HG03521 (cell line): ENCODE measurements around the gene GRK5.
"Not testable (repeated sequence)": the region's sequence is repeated elsewhere in the genome, so short reads cannot be mapped to it uniquely, and the experiment has no call there.

Experiments used
- ATAC-seq: cut with Tn5 transposase; IDR thresholded peaks from one replicate; pipeline ENCODE4 v1.9.1; 2021; ENCODE audit warnings: mild to moderate bottlenecking, moderate library complexity; ENCODE audit not compliant: unreplicated experiment

GRK5 gene

DNA sequence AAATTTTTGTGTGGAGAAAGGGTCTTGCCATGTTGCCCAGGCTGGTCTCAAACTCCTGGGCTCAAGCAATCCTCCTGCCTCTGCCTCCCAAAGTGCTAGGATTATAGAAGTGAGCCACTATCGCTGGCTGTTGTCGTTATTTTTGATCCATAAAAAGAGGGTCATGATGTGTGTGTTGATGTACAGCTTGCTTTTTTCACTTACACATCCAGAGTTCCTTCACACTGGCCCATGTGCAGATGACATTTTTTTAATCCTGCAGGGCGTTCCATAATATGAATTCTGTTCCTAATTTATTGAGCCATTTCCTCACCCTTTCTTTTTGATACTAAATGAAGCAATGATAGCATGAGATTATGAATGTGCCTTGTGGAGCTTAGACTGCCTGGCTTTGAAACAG, 40.8 kb downstream of the GRK5 start:
- ATAC-seq: no peak

DNA sequence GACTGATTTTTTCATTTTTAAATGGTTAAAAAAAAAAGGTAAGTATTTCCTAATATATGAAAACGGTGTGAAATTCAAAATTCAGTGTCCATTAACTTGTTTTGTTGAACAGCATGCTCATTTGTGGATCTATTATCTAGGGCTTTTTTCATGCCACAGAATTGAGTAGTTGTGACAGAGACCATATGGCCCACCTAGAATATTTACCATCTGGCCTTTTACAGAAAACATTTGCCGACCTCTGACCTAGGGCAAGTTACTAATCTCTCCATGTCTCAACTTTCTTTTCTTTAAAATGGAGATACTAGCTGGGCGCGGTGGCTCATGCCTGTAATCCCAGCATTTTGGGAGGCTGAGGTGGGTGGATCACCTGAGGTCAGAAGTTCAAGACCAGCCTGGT, 41.3 kb downstream of the GRK5 start:
- ATAC-seq: no peak

DNA sequence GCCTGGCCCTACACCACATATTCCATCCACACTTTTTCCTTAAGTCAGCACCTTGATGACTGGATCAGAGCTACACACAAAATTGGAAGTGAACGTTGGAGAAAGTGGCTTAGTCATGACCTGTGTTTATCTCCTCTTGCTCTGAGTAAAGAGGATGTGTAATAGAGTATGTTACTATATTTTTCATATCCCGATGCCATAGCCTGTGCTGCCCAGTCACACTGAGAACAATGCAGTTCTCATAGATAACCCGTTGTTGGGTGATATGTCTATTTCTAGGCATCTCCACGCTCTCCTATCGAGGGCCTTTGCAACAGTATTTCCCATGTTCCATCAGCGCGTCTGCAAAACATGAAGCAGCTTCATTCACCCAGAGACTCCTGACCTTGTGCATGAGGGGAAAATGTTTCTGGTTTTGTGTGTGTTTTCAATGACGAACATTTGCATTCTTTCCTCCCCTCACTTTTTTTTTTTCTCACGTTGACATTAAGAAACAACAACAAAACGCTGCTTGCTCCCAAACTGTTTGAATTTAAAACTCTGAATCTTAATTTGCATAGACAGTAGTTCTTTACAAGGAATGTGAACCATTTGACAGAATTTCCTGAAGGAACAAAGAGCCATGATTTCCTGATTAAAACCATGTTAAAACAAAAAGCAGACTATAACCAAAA, 43.4 kb downstream of the GRK5 start:
- ATAC-seq: no peak

DNA sequence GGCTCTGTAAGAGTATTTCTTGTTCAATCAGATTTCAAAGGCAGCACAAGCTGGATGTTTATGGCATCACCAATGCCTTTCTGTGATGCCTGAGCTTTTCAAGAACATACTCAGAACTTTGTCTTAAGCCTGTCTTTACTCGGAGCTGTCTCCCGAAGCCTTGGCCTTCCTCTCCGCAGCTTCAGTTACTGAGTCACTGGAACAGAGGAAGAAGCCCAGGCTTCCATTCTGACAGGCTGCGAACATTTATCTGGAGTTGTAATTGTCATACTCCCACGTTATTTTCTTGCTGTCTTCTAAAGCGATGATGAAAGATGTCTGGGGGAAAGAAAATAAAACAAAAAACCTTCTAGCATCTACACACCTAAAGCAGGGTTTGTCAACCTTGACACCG, 43.9 kb downstream of the GRK5 start:
- ATAC-seq: no peak

DNA sequence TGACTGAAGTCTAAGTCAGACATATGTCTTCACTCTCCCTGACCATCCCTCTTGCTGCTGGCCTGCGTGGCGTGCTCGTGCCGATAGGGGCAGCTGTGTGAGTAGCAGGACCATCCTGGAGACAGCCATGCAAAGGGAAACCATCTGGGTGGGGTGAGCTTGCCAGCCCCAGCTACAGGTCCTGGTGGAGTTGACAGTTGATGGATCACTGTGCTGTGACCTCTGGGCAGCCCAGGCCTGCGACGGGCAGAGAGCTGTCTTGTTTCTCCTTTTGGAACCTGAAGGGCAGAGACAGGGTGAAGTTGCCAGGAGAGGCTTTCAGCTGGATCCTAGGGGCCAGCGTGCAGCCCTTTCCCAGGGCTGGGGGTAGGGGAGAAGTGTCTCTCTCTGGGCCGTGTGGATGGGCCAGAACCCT, 44.7 kb downstream of the GRK5 start:
- ATAC-seq: no peak

DNA sequence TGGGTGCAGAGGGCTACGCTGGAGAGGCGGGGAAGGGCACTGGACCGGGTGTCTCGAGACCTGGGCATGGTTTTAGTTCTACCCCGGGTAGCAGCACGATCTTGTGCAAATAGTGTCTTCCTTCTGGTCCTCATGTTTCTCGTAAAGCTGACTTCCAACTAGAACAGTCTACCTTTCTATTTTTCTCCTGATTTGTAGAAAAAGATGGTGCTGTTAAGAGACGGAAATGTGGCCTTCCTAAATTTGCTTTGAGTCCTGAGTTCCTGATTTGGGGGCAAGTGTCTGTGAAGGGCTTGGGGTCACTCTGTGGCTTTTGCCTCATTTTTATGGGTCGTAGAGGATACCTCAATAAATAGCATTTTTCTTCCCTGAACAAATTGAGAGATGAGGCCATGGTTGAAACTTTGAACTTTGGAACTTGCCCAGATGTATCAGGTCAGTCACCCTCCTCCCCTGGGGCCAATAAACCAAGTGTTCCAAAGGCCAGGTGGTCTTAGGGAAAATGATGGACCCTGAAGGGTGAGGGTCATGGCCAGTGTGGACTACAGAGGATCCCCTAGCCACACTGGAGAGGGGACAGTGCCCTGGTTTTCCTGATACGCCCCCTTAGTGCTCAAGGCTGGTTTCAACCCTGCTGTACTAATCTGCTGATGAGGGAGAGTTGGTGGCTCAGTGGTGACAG, 45.2 kb downstream of the GRK5 start:
- ATAC-seq: no peak

DNA sequence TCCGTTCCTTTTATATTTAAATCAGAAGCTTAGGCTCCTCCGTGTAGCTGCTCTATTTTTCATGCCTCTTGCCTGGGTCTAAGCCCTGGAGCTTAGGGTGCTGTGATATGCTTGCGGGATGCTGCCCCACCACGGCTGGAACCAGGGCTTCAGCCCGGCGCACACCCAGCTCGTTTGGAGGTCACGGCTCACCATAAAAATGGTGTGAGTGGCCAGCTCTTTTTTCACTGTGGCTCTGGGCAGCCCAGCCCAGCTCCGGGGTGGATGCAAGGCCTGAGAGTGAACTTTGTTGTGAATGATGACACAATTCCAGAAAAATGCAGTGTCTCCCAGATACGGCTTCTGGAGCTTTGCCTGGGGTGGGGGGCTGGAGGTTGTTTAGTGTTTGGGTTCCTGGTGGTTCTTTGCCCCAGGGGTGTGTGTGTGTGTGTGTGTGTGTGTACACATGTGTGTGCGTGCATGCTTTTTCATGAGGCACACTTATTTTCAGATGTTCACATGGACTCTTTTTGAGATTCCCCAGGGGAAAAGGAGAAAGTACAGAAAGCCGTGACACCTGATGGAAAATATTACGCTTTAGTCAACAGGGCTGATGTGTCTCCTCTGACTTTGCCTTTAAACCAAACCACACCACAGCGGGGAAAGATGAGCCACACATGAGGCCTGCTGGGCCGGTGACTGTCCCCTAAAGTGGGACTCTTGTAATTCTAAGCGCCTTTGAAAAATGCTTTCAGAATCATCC, 46.2 kb downstream of the GRK5 start:
- no peak for ATAC-seq

DNA sequence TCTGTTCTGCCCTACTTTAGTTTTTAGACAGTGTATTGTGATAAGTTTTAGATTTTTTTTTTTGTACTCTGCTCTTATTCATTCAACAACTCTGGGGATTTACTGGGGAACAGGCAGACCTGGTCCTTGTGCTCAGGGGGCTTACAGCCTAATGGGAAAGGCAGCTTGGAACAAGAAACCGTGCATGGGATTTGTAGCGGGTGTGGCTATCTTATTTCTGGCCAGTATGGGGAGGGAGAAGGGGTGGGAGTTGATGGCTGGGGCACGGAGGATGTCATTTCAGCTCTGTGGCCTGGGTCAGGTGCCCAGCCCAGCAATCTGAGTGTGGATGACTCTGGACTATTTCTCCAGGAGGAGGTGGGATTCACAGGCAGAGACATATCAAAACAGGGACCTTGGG, 47.0 kb downstream of the GRK5 start:
- no peak for ATAC-seq

DNA sequence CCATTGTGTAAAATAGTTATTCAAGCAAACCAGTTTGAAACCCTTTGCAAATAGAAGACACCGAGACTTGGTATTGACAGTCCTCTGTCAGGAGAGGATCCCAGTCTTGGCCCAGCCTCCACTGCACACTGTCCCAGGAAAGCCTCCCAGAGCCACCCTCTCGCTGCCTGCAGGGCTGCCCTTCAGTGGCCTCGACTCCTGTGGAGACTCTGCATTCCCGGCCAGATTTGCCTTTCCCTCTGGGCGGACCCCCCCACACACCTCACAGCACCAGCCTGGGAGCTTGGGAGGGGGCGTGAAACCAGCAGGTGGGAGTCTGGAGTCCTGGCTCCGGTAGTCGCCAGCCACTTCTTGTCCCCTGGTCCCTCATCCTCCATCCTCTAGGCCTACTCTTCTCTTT, 48.7 kb downstream of the GRK5 start:
- no peak for ATAC-seq

DNA sequence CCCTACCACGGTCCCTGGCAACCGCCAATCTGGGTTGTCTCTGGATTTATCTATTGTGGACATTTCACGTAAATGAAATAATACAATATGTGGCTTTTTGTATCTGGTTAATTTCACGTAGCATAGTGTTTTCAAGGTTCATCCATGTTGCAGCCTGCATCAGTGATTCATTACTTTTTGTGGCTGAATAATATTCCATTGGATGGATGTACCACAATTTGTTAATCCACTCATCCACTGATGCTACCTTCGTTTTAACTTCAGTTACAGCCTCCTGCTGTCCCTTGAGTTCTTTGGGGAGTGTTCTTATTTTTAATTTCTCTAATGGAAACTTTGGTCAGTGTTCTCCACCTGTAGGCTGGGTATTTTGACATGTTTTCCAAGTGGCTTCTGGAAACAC, 49.5 kb downstream of the GRK5 start:
- ATAC-seq: no peak

DNA sequence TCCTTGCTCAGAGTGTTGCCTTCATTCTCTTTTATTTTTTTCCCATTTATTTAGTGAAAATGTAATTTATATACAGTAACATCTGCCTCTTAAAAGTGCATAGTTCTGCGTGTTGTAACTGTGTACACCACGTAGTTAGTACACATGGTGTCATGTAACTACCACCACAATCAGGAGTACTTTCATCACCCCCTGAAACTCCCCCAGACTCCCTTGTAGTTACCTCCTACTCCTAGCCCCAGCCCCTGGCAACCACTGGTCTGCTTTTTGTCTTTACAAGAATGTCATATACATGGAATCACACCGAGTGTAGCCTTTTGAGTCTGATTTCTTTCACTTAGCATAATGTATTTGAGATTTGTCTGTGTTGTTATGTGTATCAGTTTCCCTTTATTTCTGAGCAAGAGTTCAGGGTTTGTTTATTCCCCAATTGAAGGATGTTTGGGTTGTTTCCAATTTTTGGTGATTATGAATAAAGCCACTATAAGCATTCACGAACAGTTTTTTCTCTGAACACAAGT, 50.6 kb downstream of the GRK5 start:
- ATAC-seq: no peak

DNA sequence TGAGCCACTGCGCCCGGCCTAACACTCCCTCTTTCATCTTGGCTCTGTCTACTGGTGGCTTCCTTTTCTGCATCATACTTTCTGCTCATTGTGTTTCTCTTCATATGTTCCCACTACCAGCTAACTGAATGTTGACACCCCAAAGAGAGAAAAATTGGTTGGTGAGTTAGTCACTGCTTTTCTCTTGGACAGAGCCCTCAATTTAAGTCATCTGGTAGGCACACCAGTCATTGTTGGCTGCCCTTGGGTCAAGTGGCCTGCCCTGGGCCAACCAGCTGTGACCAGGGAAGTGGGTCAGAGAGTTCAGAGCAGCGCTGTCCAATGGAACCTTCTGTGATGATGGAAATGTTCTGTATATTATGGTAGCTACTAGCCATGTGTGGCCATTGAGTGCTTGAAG, 52.0 kb downstream of the GRK5 start:
- ATAC-seq: no peak

DNA sequence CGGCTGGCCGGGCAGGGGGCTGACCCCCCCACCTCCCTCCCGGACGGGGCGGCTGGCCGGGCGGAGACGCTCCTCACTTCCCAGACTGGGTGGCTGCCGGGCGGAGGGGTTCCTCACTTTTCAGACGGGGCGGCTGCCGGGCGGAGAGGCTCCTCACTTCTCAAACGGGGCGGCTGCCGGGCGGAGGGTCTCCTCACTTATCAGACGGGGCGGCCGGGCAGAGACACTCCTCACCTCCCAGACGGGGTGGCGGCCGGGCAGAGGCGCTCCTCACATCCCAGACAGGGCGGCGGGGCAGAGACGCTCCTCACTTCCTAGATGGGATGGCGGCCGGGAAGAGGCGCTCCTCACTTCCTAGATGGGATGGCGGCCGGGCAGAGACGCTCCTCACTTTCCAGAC, 53.6 kb downstream of the GRK5 start:
- not testable (repeated sequence) for ATAC-seq

DNA sequence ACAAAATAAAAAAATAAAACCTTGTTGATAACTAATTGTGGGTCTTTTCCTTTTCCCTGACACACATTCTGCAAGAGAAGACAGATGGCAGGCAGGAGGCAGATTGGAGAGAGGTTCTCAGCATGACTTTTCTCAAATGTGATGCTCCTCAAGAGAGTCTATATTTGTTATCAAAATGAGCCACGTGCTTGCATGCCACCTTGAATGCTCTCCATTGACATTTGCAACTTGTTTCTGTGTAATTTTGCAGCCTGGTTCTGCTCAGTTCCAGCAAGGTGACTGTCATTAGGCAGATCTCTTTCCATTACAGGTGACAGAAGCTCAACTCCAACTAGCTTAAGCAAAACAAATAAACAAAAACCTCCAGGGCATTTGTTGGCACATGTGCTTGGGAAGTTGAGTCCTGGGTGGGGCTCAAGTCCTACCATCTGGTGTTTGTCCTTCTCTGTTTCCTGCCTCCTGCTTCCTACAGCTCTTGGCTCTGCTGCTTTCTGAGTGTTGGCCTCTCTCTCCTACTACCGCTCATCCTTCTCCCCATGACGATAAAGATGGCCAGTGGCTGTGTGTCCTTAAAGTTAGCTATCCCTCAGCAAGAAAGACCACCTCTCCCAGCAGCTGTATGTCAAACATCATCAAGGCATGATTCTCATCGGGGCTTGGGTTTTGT, 56.7 kb downstream of the GRK5 start:
- ATAC-seq: no peak

DNA sequence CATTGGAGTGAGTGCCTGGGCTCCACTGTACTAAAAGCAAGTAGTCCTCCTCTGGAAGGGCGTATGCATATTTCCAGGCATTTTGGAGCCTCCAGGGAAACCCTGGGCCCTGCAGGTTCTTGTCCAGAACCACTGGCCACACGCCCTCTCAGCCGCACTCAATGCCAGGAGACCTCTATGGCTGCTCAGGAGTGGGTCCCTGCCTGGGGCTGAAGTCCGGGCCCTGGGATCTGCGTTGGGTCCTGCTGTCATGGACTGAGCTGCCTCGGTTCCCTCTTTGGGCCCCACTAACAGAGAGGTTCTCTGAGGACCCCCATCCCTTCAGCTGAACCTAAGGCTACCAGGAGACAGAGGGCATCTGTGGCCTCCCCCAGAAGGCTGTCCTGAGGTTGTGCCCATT, 58.3 kb downstream of the GRK5 start:
- no peak for ATAC-seq

DNA sequence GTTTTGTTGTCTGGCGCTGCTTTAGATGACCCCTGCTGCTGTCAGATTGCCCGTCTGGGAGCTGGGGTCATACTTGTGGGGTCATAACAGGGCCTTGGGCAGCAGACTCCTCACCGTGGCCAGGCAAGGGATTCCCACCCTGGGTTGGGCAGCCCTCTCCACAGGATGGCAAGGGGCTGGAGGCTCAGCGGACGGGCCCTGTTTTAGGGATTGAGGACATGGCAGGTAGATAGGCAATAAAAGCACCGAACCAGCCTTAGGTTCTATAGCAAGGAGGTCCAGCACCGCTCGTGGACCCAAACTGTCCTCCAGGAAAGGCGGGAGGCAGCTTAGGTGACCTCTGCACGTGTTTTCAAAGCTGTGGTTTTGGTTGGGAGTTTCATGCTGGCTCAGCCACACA, 60.0 kb downstream of the GRK5 start:
- no peak for ATAC-seq

DNA sequence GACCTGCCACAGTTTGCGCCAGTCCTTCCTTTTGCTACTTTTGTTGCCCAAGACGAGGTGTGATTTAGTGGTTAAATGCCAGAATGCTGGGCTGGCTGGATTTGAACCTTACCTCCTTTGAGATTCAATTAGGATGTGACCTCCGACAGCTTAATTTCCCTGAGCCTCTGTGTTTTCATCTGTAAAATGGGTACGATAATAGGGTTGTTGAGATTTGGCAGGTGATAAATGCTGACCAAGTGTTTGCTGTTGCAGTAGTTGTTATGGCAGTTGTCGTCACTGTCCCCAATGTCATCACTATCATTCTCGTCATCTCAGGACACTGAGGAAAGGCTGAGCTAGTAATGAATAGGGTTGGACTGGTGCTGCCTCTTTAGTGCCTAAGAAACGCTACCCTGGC, 61.1 kb downstream of the GRK5 start:
- no peak for ATAC-seq

DNA sequence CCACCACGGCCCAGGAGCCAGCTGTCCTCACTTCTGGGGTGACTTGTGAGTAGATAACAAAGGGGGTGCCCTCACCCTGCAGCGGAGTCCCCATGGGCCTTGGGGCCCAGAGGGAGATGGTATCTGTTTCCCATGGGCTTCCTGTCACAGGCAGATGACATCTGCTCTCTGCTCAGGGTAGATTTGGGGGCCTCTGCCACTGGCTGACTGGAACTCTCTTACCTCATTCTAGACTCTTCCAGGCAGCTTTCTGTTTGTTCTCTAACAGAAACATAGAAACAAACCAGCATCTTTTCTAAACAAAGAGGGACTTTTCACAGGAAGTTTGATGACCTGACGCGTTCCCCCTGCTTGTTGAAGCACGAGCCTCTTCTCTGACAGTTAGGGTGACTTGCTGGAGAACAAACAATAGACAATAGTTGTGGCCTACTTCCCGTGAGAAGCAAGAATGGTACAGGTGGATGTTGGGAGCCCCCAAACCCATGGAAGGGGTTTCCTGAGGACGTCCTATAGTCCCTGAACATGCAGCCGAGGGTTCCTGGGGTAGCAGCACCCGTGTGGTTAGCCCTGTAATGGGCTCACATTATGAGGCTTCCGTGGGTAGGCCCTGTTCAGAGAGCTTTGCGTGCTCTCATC, 61.6 kb downstream of the GRK5 start:
- ATAC-seq: peak; percentile 62

DNA sequence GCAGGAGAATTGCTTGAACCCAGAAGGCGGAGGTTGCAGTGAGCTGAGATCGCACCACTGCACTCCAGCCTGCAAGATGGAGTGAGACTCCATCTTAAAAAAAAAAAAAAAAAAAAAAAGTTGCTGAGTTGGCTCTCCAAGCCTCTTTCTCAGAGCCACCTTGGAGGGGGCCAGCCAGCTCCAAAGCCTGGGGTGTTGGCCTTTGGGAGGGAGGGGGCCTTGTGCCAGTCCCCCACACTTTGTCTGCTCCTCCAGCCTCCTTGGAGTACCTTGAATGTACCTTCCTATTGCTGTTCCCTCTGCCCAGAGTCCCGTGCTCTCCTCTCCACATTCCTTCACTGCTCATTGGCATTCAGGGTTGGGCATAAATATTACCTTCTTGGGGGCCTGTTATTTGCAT, 62.4 kb downstream of the GRK5 start:
- ATAC-seq: no peak

DNA sequence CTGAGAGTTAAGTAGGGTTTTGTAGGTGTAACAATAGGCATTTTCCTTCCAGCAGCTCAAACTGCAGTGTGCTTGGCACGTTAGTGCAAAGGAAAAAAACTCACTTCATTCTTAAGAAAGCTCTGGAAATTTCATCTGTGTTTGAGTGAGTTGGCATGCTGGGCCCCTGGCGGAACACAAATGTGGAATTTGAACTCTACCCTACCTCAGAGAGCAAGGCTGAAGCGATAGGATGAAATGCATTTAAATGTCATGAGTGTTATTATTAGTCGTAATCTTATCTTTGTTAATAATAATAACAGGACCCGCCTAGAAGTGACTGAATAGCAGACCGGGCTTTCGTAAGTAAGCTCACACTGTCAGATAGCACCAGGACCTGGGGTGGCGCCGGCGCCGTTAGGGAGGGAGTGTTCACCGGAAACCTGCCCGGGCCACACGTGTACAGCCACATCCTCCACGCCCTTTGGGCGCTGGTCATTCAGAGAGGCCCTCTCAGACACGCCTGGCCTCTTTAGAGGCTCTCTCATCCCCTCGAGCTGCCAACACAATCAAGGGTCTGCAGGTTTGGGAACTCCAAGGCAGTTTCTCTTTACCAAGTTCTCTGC, 63.5 kb downstream of the GRK5 start:
- ATAC-seq: peak; percentile 64

DNA sequence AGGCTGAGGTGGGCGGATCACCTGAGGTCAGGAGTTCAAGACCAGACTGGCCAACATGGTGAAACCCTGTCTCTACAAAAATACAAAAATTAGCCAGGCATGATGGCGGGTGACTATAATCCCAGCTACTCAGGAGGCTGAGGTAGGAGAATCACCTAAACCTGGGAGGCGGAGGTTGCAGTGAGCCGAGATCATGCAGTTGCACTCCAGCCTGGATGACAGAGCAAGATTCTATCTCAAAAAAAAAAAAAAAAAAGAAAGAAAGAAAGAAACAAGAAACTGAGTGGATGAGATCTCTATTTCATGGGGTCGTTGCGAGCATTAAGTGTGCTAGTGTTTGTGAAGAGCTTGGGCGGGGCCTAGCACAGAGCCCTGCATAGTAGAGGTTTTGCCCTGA, 65.0 kb downstream of the GRK5 start:
- not testable (repeated sequence) for ATAC-seq
